SK-N-MC (cell line): ENCODE data around the gene HACL1.
"Not testable (repeated sequence)": the region's sequence is repeated elsewhere in the genome, so short reads cannot be mapped to it uniquely, and the experiment has no call there.

ENCODE experiments used
- DNase-seq: peaks from one replicate; pipeline ENCODE4 v3.0.0-alpha.2; 2011; ENCODE audit warnings: low read depth, low spot score
- H3K27ac ChIP-seq: fragments of 200-600 bp; sonication (generic); 2 replicates; pipeline ENCODE4 v1.5.1; 2016; ENCODE audit warnings: mixed run types
- H3K36me3 ChIP-seq: fragments of 200-600 bp; sonication (generic); 2 replicates; pipeline ENCODE4 v1.6.1; 2017; ENCODE audit warnings: antibody characterized with exemption, low read length, mixed read lengths; ENCODE audit not compliant: insufficient read depth
- H3K4me3 ChIP-seq: fragments of 200-600 bp; sonication (generic); 2 replicates; pipeline ENCODE4 v1.5.1; 2016
- H3K9ac ChIP-seq: fragments of 200-600 bp; sonication (generic); 2 replicates; pipeline ENCODE4 v1.8.0; 2017; ENCODE audit warnings: mixed run types, mixed read lengths; ENCODE audit not compliant: insufficient read length
- H3K9me3 ChIP-seq: fragments of 200-600 bp; sonication (generic); 2 replicates; pipeline ENCODE4 v1.6.1; 2017; ENCODE audit warnings: low read depth, mild to moderate bottlenecking, antibody characterized with exemption, low read length, moderate library complexity, mixed read lengths
- EZH2 ChIP-seq: fragments of 200-600 bp; sonication (generic); IDR thresholded peaks from one replicate; pipeline ENCODE4 v1.6.1; 2017; ENCODE audit warnings: antibody characterized with exemption
- FOXP2 ChIP-seq: optimal IDR thresholded peaks from 2 replicates; pipeline ENCODE3; 2011; ENCODE audit warnings: mild to moderate bottlenecking, moderate library complexity; ENCODE audit not compliant: insufficient read depth; ENCODE audit errors: extremely low read length, control extremely low read depth
- POLR2AphosphoS5 ChIP-seq: IDR thresholded peaks from 2 replicates; pipeline ENCODE4 v1.6.1; 2012; ENCODE audit warnings: mild to moderate bottlenecking, low read depth, low read length, borderline replicate concordance

Gene HACL1

GRCh38 chr3:15633159-15633558, 31.8 kb upstream of the HACL1 start:
- no peak for DNase-seq
- H3K9ac ChIP-seq, result no peak overlapping the region
- H3K9me3 ChIP-seq, result no peaks in the 10 kb centered on the region
- no peaks in the 10 kb centered on the region for H3K36me3 ChIP-seq
- no peak overlapping the region for H3K4me3 ChIP-seq
- no peak overlapping the region for H3K27ac ChIP-seq
- TF ChIP-seq EZH2 (no peak), POLR2AphosphoS5 (no peak), FOXP2 (no peak)

DNA sequence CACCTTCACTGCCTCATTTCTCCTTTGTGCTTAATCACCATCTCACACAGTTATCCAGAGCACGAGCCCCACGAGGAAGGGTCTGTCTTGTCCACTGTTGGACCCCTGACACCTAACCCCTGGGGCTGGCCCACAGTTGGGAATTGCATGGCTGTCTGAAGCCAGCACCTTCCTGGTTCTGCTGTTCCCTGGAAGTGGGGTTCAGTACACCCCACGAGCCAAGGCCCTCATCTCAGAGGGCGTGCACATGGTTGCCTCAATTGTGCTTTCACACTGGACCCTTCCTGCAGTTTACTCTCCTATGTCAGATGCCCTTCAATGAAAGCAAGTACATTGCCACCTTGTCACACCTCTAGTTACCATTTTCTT, 30.8 kb upstream of the HACL1 start:
- no peak overlapping the region for H3K27ac ChIP-seq
- no peak for TF ChIP-seq EZH2
- TF ChIP-seq FOXP2, result no peak
- no peak for TF ChIP-seq POLR2AphosphoS5

DNA sequence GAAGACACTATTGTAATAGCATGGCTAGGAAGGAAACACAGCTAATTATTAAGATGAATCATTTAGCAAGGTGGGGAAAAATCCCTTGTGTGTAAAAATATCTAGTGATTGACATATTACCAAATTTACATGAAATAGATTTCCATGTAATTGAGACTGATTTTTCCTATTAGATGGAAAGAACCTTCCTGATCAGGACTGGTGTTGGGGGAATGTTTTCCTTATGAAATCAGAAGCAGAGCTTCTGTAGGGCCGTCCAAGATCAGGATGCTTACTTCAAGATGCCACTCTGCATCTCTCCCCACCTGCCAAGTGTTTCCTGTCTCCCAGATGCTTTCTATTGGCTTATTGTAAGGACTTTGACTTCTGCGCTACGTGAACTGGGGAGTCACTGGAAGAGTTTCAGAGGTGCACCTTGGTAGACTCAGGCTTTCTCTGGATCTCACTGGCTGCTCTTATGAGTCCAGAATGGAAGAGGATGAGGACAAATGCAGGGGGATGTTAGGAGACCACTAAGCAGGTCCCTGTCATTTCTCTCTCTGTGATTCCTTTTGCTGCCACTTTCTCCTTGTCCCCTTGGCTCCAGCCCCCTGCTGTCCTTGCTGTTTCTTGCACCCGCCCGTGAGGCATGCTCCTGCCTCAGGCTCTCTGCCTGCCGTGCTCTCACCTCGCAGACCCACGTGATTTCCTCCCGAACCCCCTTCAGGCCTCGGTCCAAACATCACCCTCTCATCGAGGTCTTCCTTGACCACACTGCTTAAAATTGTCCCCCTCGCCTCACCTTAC, 30.2 kb upstream of the HACL1 start:
- no peak for TF ChIP-seq EZH2
- no peak for TF ChIP-seq POLR2AphosphoS5
- TF ChIP-seq FOXP2, result no peak
- H3K4me3 ChIP-seq, result no peak overlapping the region
- H3K27ac ChIP-seq, result no peak overlapping the region
- no peak for DNase-seq
- no peaks in the 10 kb centered on the region for H3K36me3 ChIP-seq
- H3K9ac ChIP-seq, result no peak overlapping the region
- H3K9me3 ChIP-seq, result no peaks in the 10 kb centered on the region

More for the DNA sequence above, 30.8 kb upstream of the HACL1 start:
- no peak for DNase-seq
- no peaks in the 10 kb centered on the region for H3K9me3 ChIP-seq
- no peaks in the 10 kb centered on the region for H3K36me3 ChIP-seq
- no peak overlapping the region for H3K4me3 ChIP-seq
- no peak overlapping the region for H3K9ac ChIP-seq

- no peaks in the 10 kb centered on the region for H3K36me3 ChIP-seq
- peak; percentile 20 for DNase-seq
- no peaks in the 10 kb centered on the region for H3K9me3 ChIP-seq
- peak overlapping the region; percentile 48 for H3K4me3 ChIP-seq
- no peak overlapping the region for H3K9ac ChIP-seq
- no peak overlapping the region; the same call in 1 of the 2 replicates for H3K27ac ChIP-seq
- TF ChIP-seq EZH2 (no peak), FOXP2 (no peak), POLR2AphosphoS5 (no peak)
Observed at GRCh38 chr3:15630646-15631350, 29.4 kb upstream of the HACL1 start.

DNA sequence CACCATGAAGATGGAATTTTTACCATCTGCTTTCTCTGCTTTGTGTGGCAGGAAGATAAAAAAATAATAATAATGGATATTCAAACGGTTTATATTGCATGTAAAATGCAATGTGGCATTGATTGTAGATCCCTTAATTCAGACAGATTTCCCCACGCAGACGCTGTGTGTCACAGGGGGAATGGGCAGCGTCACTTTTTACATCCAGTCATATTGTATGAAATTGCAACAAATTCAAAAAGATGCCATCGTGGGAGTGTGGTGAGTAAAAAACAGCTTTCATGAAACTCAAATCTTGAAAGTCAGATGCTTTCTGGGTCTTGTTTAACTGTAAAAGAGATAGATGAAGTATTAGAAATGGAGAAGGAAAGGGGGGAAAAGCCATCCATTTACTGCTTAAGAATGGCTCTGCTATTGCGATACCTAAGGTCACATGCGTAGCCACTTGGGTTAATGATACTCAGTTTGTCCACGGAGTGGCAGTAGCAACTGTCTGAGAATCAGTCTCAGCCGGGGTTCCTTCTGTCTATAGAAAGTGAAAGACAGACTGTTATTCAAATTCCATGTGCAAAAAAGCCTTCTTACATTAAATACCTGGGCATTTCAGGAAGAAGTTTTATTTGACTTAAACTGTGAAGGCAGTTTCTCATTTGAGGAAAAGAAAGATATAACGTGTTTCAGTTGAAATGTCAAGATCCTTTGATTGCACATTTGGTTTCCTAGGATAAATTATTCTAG, 28.7 kb upstream of the HACL1 start:
- Histone ChIP-seq H3K9ac (no peak overlapping the region), H3K4me3 (peak overlapping the region; percentile 29; the same call in 1 of the 2 replicates), H3K9me3 (no peaks in the 10 kb centered on the region), H3K27ac (no peak overlapping the region; the same call in 1 of the 2 replicates), H3K36me3 (no peaks in the 10 kb centered on the region)
- DNase-seq, result no peak
- no peak for TF ChIP-seq FOXP2
- TF ChIP-seq EZH2, result no peak
- TF ChIP-seq POLR2AphosphoS5, result no peak

DNA sequence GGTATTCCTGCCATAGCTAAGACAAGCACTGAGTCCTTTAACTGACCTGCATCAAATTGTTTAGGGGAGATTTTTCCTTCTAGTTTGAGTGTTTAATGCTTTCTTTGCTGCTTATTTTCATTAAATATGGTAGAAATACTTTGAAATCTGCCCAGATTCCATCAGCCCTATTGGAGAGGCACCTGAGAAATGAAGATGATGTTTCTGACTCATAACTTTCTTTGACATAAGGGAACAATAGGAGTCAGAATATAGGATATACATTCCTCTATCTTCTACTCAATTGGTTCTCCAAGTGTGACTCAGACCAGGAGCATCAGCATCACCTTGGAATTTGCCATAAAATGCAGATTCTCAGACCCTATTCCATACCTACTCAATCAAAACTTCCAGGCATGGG, 27.6 kb upstream of the HACL1 start:
- H3K36me3 ChIP-seq, result no peaks in the 10 kb centered on the region
- no peak overlapping the region for H3K4me3 ChIP-seq
- H3K9me3 ChIP-seq, result no peaks in the 10 kb centered on the region
- TF ChIP-seq FOXP2 (no peak), POLR2AphosphoS5 (no peak), EZH2 (no peak)
- H3K27ac ChIP-seq, result no peak overlapping the region
- no peak overlapping the region for H3K9ac ChIP-seq
- DNase-seq, result no peak

DNA sequence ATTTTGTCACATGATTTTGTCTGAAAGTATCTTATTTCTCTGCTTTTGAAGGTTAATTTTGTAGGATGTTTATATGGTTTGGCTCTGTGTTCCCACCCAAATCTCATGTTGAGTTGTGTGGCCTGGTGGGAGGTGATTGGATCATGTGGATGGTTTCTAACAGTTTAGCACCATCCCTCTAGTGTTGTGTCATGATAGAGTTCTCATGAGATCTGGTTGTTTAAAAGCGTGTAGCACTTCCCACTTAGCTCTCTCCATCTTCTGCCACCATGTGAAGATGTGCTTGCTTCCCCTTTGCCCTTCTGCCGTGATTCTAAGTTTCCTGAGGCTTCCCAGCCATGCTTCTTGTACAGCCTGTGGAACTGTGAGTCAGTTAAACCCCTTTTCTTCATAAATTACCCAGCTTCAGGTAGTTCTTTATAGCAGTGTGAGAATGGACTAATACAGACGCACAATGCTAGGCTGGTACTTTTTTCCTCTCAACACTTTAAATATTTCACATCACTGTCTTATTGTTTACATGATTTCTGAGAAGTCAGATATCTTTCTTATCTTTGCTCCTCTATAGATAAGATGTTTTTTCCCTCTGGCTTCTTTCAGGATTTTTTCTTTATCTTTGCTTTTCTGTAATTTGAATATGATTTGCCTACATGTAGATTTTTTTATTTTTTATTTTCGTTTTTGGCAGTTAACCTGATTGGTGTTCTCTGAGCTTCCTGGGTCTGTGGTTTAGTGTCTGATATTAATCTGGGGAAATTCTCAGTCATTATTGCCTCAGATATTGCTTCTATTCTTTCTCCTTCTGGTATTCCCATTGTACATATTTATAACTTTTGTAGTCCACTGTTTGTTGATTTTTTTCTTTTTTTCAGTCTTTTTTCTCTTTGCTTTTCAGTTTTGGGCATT, 22.4 kb upstream of the HACL1 start:
- no peaks in the 10 kb centered on the region for H3K36me3 ChIP-seq
- no peak overlapping the region for H3K27ac ChIP-seq
- no peak for DNase-seq
- no peak for TF ChIP-seq EZH2
- no peak for TF ChIP-seq POLR2AphosphoS5
- TF ChIP-seq FOXP2, result no peak
- H3K4me3 ChIP-seq, result no peak overlapping the region
- no peaks in the 10 kb centered on the region for H3K9me3 ChIP-seq
- no peak overlapping the region for H3K9ac ChIP-seq

GRCh38 chr3:15619659-15620464, 18.5 kb upstream of the HACL1 start:
- not testable (repeated sequence) for H3K4me3 ChIP-seq, H3K9ac ChIP-seq, H3K36me3 ChIP-seq, H3K27ac ChIP-seq, DNase-seq, H3K9me3 ChIP-seq
